IPS DF 4.7 (cell line): ENCODE results near the gene LRRTM3.

Experiments used
- DNase-seq: peaks from one replicate; pipeline ENCODE4 v3.0.0-alpha.2; 2013; ENCODE audit warnings: low spot score; ENCODE audit errors: extremely low read depth

LRRTM3 gene

DNA sequence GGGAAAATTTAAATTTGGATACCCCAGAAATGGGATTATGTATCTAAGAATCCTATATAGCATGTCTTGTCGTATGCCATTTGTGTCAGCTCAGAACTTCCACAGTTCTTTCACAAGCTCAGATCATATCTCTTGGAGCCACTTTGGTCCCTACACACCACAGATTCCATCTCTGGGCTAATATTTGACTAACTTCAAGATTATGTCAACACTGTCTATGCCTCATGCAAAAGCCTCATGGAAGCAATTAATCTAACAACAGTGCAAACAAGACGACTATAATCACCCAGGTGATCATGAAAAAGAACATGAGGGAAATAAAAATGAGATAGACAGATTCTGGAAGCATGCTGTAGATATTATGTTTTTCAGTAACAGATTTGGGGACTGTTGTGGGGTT lies 189.1 kb downstream of the LRRTM3 start:
- DNase-seq = no peak

DNA sequence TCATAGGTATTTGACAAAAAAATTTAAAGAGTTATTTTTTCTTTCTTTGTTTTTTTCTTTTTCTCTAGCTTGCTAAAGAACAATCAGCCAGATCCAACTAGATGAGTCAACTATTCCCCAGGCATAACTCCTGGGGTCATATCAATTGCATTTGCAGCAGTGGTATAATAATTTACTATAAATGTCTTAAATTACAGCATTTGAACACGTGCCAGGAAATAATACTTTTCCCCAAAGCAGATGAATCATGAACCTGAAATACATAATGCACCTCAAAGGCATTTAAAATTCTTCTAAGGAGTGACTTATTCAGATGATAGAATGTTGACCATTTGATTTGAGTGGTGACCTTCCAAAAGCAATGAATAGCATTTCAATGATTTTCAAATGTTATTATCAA lies 190.1 kb downstream of the LRRTM3 start:
- DNase-seq = no peak

DNA sequence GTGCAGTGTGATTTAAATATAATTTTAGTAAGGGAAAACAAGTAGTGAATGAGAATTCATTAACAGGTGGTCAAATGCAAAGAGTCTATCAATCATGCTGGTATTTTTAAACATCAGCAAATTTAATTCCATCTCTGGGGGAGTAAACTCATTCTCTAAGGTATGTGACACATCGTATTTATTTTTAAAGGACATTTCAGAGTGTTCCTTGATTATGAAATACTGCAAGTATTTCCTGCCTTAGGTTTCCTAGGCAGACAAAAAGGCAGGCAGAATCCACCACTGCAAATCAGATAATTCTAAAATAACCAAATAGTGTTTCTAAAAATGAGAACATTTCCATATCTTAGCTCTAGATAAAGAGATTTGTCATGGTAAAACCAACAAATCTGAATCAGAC lies 193.8 kb downstream of the LRRTM3 start:
- DNase-seq = no peak

DNA sequence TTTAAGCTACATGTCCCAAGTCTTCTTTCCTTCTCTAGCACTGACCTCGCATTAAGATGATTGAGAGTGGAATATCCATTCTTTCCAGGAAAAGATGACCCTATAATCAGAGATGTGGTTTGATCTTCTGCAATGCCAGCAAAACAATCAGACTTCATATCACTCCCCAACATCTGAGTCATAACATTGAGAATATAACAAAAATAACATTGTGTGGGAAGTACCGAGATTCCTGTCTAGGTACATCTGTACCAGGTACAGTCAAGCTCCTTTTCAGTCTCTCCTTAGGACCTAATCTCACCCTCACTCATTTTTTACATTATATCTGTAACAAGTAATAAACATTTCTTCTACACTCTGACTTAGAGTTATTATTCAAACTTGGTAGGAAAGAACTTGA lies 201.6 kb downstream of the LRRTM3 start:
- no peak for DNase-seq

DNA sequence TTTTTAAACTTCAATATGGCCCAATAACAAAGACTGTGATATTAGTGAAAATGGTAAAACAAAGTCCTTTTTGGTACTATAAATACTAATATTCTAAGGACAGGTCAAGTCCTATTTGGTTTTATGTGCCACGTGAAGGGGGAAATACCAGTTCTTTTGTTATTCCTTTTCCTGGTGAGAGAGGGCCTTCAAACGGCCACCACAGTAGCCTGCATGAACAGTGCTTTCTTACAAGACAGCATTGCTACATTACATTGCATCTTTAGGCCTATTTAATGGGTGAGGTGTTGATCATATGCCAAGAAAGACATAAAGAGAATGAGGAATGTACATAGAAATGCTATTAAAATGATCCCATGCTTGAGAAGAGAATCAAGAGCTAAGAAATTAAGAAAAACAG lies 214.8 kb downstream of the LRRTM3 start:
- DNase-seq = no peak

- DNase-seq = no peak
Observed at GRCh38 chr10:67141300-67141699, 215.5 kb downstream of the LRRTM3 start.

- no peak for DNase-seq
Observed at GRCh38 chr10:67144530-67144929, 218.7 kb downstream of the LRRTM3 start.
